HG03571 (cell line): Measurements from ENCODE around the gene PHF2.
"Not testable (repeated sequence)": the region's sequence is repeated elsewhere in the genome, so short reads cannot be mapped to it uniquely, and the experiment has no call there.

Source experiments
- ATAC-seq: cut with Tn5 transposase; IDR thresholded peaks from one replicate; pipeline ENCODE4 v1.9.1; 2021; ENCODE audit not compliant: unreplicated experiment

PHF2 gene

DNA sequence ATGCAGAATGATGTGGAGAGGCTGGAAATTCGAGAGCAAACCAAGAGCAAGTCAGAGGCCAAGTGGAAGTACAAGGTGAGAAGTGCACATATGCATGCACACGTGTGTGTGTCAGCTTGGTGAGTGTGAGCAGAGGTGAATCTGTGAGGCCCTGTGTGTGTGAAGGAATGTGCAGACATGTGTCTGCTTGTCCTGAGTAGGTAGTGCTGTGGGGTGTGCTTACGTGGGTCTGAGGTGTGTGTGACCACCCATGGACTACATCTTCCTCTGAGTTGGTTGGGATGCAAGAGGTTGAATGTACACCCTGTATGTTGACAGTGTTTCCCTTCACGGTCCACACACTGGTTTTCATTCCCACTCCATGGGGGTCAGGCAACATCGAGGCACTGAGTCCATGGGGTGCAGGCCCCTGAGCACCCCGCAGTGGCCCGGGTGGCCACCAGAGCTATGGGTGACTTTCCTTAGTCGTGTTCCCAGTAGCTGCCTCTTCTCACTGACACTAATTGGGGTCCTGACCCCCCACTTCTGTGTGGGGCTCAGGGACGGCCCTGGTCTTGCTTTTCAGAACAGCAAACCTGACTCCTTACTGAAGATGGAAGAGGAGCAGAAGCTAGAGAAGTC lies 86.7 kb downstream of the PHF2 start:
- no peak for ATAC-seq

DNA sequence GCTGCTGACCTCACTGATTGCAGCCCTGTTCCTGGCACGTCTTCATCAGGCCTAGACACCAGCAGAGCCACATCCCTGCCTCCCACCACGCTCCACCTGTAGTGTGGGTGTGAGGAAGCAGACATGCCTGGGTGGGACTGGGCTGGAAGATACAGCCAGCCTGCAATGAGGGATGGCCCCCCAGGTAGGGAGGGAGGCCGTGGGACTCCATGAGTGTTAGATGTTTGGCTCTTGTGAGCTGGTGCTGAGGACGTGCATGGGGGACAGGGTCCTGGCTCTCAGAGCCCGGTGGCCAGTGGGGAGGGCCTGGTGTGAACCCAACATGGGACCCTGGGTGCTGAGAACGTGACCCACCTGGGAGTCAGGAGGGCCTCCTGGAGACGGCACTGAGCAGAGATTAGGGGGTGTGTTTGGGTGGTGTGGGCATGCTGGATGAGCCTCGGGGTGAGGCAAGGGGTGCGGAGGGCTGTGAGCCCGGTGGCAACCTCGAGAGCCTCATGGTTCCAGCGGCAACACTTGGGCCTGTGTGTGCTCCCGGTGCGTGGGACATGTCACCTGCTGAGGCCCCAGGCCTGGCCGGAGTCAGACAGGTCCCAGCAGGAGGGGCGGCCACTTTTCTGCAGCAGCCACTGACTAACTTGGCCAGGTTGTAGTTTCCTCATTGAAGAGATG lies 87.6 kb downstream of the PHF2 start:
- ATAC-seq = no peak

DNA sequence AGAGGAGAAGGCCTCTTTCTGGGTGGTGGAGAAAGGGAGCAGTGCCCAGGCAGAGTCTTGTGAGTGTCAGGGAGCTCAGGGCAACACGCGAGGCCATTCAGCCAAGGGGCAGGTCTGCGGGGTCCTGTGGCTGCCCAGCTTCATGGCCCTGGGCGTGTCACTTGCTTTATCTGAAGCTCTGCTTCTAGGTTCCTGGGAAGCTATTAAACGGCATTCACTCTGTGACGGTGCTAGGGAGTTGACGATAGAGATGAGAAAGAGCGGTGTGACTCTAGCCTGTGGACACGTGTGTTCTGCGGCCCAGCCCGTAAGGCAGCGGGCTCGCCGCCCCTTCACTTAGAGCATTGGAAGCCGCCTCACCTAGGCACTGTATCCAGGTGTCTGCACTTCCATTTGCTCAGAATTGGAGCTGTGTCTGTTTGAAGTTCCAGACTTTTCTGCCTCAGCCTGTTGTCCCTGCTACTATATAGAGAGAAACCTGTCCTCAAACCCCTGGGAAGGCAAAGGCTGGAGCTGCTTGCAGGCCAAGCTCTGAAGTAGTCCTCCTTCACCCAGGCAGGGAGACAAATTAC lies 88.3 kb downstream of the PHF2 start:
- no peak for ATAC-seq

DNA sequence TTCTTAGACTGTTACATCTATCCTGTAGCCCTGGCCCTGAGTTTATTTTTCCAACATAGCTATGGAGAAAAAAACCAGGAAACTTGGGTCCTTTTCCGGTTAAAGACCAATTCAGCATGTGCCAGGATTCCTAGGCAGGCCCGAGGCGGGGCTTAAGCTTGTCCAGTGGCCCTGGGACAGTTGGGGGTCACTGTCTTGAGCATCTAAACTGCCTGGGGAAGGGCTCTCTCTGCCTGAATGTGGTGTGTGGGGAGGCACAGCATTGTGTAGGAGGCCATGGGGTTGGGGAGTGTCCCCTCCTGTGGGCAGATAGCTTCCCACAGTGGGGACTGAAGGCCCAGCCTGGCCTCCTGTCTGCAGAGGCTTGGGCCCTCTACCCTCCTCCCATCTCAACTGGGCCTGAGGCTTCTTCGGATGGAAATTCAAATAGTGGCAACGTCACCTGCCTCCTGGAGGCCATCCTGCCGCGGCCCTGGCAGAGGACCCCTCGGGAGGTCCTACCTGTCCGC lies 88.8 kb downstream of the PHF2 start:
- ATAC-seq = no peak

DNA sequence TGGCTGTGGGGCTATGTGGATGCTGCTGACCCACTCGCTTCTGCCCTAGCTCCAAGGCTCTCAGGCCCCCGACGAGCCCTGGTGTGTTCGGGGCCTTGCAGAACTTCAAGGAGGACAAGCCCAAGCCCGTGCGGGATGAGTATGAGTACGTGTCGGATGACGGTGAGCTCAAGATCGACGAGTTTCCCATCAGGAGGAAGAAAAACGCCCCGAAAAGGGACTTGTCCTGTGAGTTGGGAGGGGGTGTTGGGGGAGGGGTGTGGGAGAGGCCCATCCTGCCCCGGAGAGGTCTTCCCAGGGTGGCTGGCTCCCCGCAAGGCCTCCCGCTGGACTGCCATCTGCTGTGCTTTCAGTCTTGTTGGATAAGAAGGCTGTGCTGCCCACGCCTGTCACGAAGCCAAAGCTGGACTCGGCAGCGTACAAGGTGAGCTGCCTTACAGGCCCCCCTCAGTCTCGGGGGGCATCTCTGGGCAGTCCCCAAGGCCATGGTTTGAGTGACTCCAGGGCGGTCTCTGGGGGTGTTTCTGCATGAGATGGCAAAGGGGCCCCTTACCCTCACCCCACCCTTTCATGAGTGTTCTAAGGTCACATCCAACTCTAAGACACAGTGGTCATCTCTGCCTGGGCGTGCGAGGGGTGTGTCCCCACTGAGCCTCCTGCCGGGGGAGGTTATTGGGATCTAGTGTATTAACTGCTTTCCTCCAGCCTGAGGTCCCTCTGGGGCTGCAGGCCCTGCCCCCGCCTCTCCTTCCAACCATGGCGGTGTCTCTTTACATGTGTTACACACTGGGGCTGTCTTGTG lies 89.5 kb downstream of the PHF2 start:
- no peak for ATAC-seq

DNA sequence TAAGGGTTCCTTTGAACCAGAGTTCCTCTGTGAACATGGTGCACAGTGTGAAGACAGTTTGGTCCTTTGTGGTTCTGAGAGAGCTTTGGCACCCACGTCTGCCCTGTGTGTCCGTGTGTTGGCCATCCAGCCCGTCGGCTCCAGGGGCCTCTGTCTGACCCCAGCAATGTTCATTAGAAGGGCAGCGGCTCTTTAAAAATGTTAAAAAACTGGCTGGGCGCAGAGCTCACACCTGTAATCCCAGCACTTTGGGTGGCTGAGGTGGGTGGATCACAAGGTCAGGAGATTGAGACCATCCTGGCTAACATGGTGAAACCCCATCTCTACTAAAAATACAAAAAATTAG lies 90.0 kb downstream of the PHF2 start:
- ATAC-seq = not testable (repeated sequence)

DNA sequence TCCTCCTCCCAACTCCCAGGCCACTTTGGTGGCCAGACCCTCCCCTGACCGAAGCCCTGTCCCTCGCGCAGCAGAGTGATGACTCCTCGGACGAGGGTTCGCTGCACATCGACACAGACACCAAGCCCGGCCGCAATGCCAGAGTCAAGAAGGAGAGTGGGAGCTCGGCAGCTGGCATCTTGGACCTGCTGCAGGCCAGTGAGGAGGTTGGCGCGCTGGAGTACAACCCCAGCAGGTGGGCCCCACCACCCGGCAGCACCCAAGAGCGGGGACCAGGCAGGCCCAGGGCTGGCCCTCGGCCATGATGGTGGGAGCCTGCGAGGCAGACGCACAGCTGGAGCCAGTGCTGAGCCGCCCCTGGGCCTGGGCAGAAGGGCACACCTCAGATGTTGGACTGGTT lies 90.6 kb downstream of the PHF2 start:
- ATAC-seq = no peak

DNA sequence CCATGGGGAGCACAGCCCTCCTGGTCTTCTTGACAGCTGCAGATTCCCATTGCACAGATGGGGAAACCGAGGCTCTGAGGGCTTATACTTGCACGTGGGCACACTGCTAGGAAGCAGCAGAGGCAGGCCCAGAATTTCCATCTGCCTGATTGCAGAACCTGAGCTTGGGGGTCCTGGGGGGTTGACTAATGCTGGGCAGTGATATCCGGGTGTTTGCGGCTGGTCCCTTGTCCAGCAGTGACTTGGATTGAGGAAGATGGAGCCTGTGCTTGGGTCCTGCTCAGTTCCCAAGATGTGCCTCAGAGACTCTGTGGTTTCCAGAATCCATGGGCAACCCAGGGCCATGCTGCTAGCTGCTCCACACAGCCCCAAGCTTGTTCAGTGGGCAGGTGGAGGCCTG lies 91.2 kb downstream of the PHF2 start:
- no peak for ATAC-seq

DNA sequence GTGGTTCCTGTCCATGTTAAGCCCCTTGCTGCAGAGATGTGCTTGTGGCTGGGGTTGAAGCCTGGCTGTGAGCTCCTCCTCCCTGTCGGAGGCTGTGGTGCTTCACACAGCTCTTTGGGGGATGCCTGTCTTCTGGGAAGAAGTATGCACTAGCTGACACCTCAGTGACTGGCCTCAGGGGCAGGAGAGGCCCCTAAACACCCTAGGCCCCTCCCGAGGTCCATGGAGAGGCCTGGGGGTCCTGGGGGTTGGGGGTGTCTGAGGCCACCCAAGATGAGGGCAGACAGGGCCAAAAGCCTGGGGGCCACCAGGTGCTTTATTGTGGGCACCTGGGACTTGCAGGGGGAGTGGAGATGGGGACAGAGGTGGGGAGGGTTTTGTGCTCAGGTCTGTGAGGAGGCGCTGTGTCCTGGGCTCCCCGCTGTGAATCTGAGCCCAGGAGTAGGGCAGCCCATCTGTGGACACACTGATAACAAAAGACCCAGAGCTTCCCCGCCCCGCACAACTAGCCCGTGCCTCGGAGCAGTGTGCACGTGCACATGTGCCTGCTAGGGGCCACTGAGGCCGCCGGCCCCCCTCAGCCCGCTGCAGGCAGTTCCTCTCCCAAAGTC lies 92.0 kb downstream of the PHF2 start:
- no peak for ATAC-seq

DNA sequence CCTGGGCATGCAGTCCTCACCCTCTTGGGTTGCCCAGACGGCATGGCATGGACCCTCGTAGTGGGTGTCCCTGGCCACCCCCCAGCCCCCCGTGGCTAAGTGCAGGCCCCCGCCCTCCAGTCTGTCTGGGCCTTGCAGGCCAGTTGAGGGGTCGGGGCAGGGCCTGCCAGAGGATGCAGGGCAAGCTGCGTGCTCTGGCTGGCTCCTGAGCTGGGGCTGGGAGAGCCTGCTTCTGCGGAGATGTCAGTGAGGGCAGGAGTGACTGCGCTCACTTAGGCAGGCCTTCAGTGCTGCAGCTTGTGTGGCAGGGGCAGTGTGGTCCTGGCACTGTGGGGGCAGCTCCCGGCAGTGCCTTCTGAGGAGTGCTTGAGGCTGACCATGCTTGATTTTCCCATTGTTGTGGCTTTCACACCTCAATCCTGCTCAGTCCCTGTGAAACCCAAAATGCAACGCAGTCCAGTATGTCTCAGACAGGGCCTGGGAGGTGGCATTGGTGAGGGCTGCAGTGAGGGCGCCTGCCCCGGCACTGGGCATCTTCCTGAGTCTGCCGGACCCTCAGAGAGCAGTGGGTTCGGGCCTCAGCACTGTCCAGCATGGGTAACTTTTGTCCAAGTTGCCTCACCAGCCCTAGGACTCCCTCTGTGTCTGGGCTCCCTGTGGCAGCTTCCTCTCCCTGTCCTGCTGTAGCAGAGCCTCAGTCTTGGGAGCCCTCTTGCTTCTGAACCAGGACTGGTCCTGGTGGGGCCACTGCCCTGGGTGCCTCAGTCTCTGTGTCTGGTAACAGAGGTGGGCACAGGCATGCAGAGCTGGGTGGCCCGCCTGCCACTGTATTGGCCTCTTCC lies 93.0 kb downstream of the PHF2 start:
- ATAC-seq = no peak

DNA sequence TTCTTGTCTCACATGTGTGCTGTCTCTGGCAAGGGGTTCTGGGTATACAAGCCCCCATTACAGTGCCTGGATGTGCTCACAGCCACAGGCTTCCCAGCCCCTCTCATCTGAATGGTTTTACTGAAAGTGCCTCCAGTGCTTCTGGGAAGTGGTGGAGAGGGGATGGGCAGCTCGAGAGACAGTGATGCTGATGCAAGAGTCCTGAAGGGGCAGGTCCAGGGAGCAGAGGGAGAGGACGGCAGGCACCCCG lies 93.5 kb downstream of the PHF2 start:
- ATAC-seq = no peak

DNA sequence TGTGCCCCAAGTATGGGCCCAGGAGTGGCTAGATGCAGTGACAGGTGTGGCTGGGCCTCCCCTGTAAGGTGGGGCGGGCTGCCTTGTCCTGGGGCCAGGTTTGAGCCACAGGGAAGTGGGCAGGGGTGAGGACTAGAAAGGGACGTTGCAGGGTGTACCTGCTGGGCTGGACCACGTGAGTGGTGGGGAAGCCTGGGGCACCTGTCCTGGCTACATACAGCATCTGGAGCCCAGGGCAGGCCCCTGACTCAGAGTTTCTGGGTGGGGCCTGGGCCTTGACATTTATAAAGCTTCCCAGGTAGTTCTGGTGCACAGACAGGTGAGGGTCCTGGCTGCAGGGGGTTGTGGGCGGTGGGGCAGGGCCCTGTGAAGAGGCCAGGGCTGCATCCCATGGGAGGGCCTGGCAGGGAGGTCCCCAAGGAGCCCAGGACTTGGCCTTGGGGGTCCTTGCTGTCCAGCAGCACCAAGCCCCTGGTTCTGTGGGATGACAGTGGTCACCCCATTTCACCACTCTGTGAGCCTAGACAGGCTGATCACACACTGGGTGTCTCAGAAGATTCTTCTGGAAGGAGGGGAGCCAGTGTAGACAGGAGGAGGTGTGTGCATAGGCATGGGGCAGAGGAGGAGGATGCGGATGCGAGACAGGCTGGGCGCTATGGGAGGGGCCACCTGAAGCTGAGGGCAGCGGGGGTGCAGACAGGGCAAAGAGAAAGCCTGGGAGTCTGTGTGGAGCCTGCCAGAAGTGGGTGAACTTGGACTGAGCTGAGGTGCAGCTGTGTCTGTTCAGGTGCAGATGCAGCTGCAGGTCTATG lies 94.0 kb downstream of the PHF2 start:
- ATAC-seq = no peak

DNA sequence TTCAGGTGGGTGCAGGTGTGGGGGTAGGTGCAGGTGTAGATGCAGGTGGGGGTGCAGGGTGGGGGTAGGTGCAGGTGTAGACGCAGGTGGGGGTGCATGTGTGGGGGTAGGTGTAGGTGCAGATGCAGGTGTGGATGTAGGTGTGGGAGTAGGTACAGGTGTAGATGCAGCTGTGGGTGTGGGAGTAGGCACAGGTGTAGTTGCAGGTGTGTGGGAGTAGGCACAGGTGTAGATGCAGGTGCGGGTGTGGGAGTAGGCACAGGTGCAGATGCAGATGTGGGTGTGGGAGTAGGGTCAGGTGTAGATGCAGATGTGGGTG lies 94.6 kb downstream of the PHF2 start:
- ATAC-seq = no peak

DNA sequence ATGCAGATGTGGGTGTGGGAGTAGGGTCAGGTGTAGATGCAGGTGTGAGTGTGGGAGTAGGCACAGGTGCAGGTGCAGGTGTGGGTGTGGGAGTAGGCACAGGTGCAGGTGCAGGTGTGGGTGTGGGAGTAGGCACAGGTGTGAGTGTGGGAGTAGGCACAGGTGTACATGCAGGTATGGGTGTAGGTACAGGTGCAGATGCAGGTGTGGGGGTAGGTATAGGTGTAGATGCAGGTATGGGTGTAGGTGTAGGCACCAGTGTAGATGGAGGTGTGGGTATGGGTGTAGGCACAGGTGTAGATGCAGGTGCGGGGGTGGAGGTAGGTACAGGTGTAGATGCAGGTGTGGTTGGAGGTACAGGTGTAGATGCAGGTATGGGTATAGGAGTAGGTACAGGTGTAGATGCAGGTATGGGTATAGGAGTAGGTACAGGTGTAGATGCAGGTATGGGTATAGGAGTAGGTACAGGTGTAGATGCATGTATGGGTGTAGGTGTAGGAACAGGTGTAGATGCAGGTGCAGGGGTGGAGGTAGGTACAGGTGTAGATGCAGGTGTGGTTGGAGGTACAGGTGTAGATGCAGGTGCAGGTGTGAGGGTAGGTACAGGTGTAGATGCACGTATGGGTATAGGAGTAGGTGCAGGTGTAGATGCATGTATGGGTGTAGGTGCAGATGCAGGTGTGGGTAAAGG lies 96.1 kb downstream of the PHF2 start:
- not testable (repeated sequence) for ATAC-seq

DNA sequence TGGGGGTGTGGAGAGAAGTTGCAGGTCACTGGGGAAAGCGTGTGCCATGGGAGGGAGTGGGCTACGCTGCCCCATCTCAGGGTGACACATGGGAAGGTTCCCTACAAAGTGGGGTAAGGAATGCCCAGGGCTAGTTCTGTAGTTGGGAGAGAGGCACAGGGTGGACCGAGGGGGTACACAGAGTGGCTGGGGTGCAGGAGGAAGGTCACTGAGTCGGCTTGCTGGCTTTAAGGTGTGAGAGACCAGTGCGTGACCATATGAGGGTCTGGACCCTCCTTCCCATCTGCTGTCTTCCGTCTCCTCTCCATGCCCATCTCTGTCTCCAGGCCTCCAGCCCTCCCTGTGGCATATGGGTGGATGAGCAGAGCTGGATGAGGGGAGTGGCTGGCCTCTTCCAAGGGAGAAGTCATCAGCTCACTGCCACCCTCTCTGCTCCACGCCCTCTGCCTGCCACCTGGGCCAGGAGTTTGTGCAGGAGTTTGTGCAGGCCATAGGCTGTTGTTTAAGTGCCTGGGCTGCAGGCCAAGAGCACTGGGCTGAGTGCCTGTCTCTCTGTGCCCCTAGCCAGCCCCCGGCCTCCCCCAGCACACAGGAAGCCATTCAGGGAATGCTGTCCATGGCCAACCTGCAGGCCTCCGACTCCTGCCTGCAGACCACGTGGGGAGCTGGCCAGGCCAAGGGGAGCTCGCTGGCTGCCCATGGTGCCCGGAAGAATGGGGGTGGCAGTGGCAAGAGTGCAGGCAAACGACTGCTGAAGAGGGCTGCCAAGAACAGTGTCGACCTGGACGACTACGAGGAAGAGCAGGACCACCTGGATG lies 96.8 kb downstream of the PHF2 start:
- no peak for ATAC-seq

DNA sequence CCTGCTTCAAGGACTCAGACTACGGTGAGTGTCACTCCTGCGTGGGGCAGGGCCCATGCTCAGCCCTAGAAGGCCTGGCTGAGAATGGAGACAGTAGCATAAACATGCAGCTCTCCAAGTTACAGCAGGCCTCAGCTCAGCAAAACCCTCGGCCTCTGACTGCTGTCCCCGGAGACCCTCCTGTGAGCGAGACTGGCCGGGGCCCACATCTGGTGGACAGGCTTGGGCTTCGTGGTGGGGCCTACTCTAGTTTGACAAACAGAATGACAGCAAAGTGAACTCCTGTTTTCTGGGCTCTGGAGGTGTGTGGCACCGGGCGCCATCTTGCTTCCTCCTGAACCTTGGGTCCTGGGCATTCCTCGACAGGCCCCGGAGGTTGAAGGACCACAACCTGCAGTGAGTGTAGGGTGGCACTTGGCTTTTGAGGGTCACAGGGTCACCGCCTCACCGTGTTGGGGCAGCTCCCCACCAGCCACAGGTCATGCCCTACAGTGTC lies 97.5 kb downstream of the PHF2 start:
- no peak for ATAC-seq

DNA sequence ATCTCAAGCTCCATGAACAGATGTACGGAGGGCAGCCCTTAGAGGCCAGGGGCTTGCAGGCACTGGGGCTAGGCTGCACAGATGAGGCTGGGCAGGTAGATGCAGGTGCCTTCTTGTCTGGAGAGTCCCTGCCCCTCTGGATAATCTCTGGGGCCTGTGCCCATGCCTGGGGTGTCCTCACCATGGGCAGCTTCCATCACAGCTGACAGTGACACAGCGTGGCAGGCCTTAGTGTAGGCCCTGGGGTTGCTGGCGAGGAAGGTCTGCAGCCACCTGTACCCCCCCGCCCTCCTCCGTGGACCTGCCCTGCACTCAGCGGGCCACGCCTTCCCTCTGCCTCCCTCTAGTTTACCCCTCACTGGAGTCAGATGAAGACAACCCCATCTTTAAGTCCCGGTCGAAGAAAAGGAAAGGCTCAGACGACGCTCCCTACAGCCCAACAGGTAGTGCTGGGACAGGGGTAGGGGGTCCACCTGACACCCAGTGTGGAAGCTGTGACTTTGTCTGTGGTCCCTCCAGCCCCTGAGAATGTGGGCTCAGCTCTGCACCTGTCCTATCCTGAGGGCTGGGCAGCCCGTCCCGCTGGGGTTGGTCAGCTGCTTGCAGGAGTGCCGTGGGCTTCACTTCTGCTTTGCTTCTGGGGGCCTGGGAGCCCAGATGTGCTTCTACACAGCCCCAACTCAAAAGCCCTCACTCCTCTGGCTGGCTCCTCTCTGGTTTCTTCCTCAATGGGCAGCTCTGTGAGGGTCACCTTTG lies 98.4 kb downstream of the PHF2 start:
- no peak for ATAC-seq
